K562 (cell line): ENCODE data around the gene RNF6. TPM values are rescaled to one million over a fixed set of nuclear protein-coding genes. Genes with fewer than 3 reads are reported as not detected.

Experiments used
- COPS2 ChIP-seq: fragments of 450-650 bp; conservative IDR thresholded peaks from 2 replicates; pipeline ENCODE4 v1.6.1; 2016; ENCODE audit warnings: mild to moderate bottlenecking, moderate library complexity
- DLX4 ChIP-seq: fragments of 250-450 bp; sonication (Bioruptor Pico); IDR thresholded peaks from 2 replicates; pipeline ENCODE4 v1.6.1; 2021; ENCODE audit warnings: mild to moderate bottlenecking
- KAT8 ChIP-seq: fragments of 450-650 bp; IDR thresholded peaks from 2 replicates; pipeline ENCODE4 v1.6.1; 2016; ENCODE audit warnings: low read depth, mild to moderate bottlenecking
- MCM7 ChIP-seq, 2 experiments: fragments of 450-650 bp; IDR thresholded peaks; 2 replicates each; pipeline ENCODE4 v1.6.1; 2016 to 2018
- NCOA6 ChIP-seq: fragments of 450-650 bp; IDR thresholded peaks from 2 replicates; pipeline ENCODE4 v1.6.1; 2017; ENCODE audit warnings: mild to moderate bottlenecking
- POLR2B ChIP-seq: fragments of 450-650 bp; IDR thresholded peaks from 2 replicates; pipeline ENCODE4 v1.6.1; 2018; ENCODE audit warnings: low read depth; ENCODE audit not compliant: partially characterized antibody
- SMARCC2 ChIP-seq: fragments of 450-650 bp; IDR thresholded peaks from 2 replicates; pipeline ENCODE4 v1.6.1; 2017; ENCODE audit warnings: antibody characterized with exemption, moderate library complexity, mild to moderate bottlenecking, low read depth
- ZNF347 ChIP-seq: fragments of 450-650 bp; formaldehyde crosslinking; IDR thresholded peaks from 2 replicates; pipeline ENCODE4 v1.4.0; 2020; ENCODE audit warnings: low read depth, mild to moderate bottlenecking, moderate library complexity
- polyA plus RNA-seq, 8 experiments: library from polyadenylated mRNA; depleted of rRNA in 4 of 8; stranded (reverse) in 5 of 8; unstranded in 3 of 8; fragments of >200 nt; fragmentation: Nextera tagmentation in 2 of 8; fragmentation: Illumina TruSeq in 1 of 8; extraction: Ambion mirVana in 2 of 8; extraction: Trizol in 1 of 8; gene quantifications; 2 replicates each; pipeline versions ENCODE4 v1.2.1 to v1.2.3, GENCODE V29; 2011 to 2014; ENCODE audit warnings: inconsistent platforms in 1 of 8, missing spikeins in 1 of 8
- total RNA-seq, 7 experiments: library from RNA; depleted of rRNA in 6 of 7; stranded (reverse); fragments of >200 nt in 6 of 7; fragmentation: Illumina TruSeq in 2 of 7; extraction: Trizol in 2 of 7; gene quantifications; 2 replicates each; pipeline versions ENCODE4 v1.2.1 to v1.2.3, GENCODE V29; 2011 to 2021; ENCODE audit warnings: low replicate concordance in 1 of 7
- TF ChIP-seq, protein P1 (sequence below): fragments of 450-650 bp; IDR thresholded peaks from 2 replicates; pipeline ENCODE4 v1.6.1; 2018; ENCODE audit not compliant: partially characterized antibody
- TF ChIP-seq, protein P2 (sequence below): fragments of 450-650 bp; IDR thresholded peaks from 2 replicates; pipeline ENCODE4 v1.6.1; 2016; ENCODE audit warnings: low read depth
- TF ChIP-seq, protein P3 (sequence below): fragments of 450-650 bp; IDR thresholded peaks from 2 replicates; pipeline ENCODE4 v1.6.1; 2016; ENCODE audit warnings: low read depth, mild to moderate bottlenecking, moderate library complexity
- TF ChIP-seq, protein P4 (sequence below): fragments of 250-450 bp; sonication (Bioruptor Pico); IDR thresholded peaks from 2 replicates; pipeline ENCODE4 v1.4.0; 2020; ENCODE audit warnings: mild to moderate bottlenecking, moderate library complexity

Gene RNF6
- total and polyA plus RNA-seq, 9 of the 15 experiments (the other 6 are each of a cell fraction or from before 2014, with no cell fraction given): 12.0 to 31.4 (median 22.3) TPM

GRCh38 chr13:26253787-26254582 lies 31.9 kb upstream of the RNF6 start, which contains the start of gene CDK8 (continued):
- TF ChIP-seq, protein P1, sequence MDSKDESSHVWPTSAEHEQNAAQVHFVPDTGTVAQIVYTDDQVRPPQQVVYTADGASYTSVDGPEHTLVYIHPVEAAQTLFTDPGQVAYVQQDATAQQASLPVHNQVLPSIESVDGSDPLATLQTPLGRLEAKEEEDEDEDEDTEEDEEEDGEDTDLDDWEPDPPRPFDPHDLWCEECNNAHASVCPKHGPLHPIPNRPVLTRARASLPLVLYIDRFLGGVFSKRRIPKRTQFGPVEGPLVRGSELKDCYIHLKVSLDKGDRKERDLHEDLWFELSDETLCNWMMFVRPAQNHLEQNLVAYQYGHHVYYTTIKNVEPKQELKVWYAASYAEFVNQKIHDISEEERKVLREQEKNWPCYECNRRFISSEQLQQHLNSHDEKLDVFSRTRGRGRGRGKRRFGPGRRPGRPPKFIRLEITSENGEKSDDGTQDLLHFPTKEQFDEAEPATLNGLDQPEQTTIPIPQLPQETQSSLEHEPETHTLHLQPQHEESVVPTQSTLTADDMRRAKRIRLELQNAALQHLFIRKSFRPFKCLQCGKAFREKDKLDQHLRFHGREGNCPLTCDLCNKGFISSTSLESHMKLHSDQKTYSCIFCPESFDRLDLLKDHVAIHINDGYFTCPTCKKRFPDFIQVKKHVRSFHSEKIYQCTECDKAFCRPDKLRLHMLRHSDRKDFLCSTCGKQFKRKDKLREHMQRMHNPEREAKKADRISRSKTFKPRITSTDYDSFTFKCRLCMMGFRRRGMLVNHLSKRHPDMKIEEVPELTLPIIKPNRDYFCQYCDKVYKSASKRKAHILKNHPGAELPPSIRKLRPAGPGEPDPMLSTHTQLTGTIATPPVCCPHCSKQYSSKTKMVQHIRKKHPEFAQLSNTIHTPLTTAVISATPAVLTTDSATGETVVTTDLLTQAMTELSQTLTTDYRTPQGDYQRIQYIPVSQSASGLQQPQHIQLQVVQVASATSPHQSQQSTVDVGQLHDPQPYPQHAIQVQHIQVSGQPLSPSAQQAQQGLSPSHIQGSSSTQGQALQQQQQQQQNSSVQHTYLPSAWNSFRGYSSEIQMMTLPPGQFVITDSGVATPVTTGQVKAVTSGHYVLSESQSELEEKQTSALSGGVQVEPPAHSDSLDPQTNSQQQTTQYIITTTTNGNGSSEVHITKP: no peak
- TF ChIP-seq KAT8 (no peak), SMARCC2 (no peak), ZNF347 (CRISPR knock-in tag) (no peak), NCOA6 (no peak), DLX4 (CRISPR knock-in tag) (no peak), POLR2B (peak; percentile 69), MCM7 (IDR thresholded peaks at IDR 0.05) (no peak), COPS2 (no peak)
- TF ChIP-seq, protein P2, sequence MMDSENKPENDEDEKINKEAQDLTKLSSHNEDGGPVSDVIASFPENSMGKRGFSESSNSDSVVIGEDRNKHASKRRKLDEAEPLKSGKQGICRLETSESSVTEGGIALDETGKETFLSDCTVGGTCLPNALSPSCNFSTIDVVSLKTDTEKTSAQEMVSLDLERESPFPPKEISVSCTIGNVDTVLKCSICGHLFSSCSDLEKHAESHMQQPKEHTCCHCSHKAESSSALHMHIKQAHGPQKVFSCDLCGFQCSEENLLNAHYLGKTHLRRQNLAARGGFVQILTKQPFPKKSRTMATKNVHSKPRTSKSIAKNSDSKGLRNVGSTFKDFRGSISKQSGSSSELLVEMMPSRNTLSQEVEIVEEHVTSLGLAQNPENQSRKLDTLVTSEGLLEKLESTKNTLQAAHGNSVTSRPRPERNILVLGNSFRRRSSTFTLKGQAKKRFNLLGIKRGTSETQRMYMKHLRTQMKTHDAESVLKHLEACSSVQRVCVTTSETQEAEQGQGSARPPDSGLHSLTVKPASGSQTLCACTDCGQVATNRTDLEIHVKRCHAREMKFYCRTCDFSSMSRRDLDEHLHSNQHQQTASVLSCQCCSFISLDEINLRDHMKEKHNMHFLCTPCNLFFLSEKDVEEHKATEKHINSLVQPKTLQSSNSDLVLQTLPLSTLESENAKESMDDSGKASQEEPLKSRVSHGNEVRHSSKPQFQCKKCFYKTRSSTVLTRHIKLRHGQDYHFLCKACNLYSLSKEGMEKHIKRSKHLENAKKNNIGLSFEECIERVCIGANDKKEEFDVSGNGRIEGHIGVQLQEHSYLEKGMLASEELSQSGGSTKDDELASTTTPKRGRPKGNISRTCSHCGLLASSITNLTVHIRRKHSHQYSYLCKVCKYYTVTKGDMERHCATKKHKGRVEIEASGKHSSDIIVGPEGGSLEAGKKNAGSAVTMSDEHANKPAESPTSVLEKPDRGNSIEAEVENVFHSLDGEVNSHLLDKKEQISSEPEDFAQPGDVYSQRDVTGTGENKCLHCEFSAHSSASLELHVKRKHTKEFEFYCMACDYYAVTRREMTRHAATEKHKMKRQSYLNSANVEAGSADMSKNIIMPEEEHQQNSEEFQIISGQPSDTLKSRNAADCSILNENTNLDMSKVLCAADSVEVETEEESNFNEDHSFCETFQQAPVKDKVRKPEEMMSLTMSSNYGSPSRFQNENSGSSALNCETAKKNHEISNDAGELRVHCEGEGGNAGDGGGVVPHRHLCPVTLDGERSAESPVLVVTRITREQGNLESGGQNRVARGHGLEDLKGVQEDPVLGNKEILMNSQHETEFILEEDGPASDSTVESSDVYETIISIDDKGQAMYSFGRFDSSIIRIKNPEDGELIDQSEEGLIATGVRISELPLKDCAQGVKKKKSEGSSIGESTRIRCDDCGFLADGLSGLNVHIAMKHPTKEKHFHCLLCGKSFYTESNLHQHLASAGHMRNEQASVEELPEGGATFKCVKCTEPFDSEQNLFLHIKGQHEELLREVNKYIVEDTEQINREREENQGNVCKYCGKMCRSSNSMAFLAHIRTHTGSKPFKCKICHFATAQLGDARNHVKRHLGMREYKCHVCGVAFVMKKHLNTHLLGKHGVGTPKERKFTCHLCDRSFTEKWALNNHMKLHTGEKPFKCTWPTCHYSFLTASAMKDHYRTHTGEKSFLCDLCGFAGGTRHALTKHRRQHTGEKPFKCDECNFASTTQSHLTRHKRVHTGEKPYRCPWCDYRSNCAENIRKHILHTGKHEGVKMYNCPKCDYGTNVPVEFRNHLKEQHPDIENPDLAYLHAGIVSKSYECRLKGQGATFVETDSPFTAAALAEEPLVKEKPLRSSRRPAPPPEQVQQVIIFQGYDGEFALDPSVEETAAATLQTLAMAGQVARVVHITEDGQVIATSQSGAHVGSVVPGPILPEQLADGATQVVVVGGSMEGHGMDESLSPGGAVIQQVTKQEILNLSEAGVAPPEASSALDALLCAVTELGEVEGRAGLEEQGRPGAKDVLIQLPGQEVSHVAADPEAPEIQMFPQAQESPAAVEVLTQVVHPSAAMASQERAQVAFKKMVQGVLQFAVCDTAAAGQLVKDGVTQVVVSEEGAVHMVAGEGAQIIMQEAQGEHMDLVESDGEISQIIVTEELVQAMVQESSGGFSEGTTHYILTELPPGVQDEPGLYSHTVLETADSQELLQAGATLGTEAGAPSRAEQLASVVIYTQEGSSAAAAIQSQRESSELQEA: no peak
- TF ChIP-seq, protein P3, sequence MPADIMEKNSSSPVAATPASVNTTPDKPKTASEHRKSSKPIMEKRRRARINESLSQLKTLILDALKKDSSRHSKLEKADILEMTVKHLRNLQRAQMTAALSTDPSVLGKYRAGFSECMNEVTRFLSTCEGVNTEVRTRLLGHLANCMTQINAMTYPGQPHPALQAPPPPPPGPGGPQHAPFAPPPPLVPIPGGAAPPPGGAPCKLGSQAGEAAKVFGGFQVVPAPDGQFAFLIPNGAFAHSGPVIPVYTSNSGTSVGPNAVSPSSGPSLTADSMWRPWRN: no peak
- TF ChIP-seq, protein P4, sequence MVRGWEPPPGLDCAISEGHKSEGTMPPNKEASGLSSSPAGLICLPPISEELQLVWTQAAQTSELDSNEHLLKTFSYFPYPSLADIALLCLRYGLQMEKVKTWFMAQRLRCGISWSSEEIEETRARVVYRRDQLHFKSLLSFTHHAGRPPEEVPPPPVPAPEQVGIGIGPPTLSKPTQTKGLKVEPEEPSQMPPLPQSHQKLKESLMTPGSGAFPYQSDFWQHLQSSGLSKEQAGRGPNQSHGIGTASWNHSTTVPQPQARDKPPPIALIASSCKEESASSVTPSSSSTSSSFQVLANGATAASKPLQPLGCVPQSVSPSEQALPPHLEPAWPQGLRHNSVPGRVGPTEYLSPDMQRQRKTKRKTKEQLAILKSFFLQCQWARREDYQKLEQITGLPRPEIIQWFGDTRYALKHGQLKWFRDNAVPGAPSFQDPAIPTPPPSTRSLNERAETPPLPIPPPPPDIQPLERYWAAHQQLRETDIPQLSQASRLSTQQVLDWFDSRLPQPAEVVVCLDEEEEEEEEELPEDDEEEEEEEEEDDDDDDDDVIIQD (CRISPR knock-in tag): no peak
